T47D (cell line): ENCODE measurements around the gene OR1L8.
"Not testable (repeated sequence)": the region's sequence is repeated elsewhere in the genome, so short reads cannot be mapped to it uniquely, and the experiment has no call there.

Experiments
- DNase-seq, 2 experiments: peaks; one replicate each; pipeline versions ENCODE4 v3.0.0 to v3.0.0-alpha.2; 2011 to 2012; ENCODE audit warnings: low read depth in 1 of 2, low spot score in 1 of 2
- JUND ChIP-seq: IDR thresholded peaks from 2 replicates; pipeline ENCODE4 v1.6.1; 2012; ENCODE audit warnings: low read depth
- in situ Hi-C: cut with HindIII; loops from 2 replicates; pipeline ENCODE4 v1.10.0; 2016; ENCODE audit warnings: low sequenced_read_pairs, low pct_unique_long_range_greater_than_20kb

The OR1L8 gene

DNA sequence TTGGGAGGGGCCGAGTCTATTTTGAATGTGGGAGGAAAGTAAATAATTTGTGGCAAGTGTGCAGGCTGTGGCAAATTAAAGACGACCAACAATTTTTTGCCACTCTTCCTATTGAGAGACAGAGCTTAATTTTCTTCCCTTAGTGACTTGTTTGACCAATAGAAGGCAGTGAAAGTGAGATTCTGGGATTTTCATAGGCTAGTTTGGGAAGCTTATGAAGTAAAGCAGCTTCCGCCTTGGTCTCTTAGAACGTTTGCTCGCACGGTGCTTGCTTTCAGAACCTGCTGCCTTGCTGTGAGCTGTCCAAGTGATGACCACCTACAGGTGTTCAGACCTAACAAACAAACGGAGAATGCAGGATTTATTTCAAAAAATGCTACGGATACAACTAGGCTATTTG, 37.0 kb downstream of the OR1L8 start:
- in situ Hi-C loops, result no loop called here
- peak; percentile 55 to 80 for DNase-seq
- TF ChIP-seq JUND, result no peak

DNA sequence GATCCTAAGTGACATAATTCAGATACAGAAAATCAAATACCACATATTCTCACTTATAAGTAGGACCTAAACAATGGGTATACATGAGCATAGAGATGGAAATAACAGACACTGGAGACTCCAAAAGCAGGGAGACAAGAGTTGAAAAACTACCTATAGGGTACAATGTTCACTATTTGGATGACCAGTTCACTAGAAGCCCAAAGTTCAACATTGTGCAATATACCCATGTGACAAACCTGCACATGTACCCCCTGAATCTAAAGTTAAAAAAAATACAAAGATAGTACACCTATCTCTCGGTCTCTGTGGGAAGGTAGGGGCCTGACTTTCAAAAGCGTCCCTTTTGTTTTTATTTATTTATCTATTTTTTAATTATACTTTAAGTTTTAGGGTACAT, 44.4 kb downstream of the OR1L8 start:
- TF ChIP-seq JUND, result no peak
- in situ Hi-C loops, result no loop called here
- no peak for DNase-seq

DNA sequence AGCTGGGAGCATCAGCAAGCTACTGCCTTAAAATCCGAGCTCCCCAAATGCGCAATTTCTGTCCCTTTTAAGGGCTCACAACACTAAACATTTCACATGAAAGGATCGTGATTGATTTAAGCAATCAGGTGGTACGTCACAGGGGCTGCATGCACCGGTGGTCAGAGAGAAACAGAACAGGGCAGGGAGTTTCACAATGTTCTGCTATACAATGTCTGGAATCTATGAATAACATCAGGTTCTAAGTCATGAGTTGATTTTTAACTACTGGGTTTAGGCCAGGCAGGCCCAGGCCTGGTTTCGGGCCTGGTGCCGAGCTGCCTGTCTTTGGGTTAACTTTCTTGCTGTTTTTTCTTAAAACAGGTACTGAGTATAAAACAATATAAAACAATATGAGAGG, 46.1 kb downstream of the OR1L8 start:
- DNase-seq, in situ Hi-C loops: not testable (repeated sequence)

DNA sequence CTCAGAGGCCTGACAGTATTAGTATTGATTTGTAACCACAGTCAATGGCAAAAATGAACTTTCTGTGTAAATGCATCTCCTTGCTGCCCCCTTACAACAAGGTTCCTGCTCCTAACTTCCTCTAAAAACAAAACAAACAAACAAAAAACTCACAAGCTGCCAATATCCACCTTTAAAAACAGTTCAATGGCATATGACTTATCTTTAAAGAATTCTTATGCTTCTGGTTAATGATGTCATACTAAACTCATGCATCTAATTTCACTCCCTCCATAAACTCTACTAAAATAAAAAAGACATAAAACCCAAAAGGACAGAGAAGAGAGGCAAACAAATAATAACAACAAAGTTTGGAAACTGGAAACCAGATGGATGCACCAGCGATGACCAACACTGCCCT, 47.0 kb downstream of the OR1L8 start:
- no peak for TF ChIP-seq JUND
- in situ Hi-C loops, result no loop called here
- DNase-seq, result no peak

DNA sequence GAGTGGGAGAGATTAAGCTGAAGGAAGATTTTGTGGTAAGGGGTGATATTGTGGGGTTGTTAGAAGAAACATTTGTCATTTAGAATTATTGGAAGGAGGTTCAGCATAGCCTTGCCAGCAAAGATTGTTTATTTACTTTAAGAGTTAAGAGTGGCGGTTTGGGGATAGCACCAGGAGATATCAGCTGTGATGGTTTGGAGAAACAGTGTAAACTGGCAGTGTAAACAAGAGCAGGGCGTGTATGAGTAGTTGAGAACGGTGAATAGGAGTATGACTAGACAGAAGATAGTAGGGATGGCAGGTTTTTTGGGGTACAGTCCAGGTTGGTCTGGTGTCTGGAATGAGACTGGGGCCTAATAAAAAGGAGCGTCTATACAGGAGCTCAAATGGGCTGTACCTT, 52.0 kb downstream of the OR1L8 start:
- DNase-seq, in situ Hi-C loops: not testable (repeated sequence)

DNA sequence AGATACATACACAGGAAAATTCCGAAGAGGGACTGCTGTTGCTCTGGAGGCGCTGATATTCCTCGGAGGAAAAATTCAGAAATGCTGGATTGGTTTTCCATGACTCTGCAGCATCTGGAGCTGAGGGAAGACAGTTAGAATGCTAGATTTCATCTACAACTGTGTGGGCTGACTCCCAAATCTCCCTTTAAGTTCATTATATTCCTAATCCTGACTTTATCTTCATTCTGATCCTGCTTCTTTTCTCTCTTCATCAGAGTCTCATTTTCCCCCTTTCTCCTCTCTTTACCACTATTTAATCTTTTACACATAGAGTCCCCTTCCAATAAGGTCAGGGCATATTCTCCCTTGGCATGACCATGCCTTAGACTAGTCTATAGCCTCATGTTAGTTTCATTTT, 56.0 kb downstream of the OR1L8 start, which contains the start of gene OR1N1:
Gene OR1N1 (minus strand): TSS at position 101 of the 400 bp plus-strand sequence. CDS start 0 bp downstream, at position 101.
- in situ Hi-C loops, result no loop called here
- no peak for TF ChIP-seq JUND
- no peak for DNase-seq

DNA sequence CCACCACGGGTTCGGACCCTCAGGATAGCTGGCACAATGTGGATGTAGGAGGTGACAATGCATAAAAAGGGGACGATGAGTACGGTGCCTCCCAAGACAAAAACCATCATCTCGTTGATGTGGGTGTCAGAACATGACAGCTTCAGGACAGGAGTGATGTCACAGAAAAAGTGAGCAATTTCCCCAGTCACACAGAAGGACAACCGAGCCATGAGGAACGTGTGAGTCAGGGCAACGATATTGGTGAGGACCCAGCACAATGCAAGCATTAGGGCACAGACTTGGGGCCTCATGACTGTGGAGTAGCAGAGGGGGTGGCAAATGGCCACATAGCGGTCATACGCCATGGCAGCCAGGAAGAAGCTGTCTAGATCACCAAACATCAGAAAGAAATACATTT, 56.6 kb downstream of the OR1L8 start:
- no peak for DNase-seq
- in situ Hi-C loops, result no loop called here
- no peak for TF ChIP-seq JUND

DNA sequence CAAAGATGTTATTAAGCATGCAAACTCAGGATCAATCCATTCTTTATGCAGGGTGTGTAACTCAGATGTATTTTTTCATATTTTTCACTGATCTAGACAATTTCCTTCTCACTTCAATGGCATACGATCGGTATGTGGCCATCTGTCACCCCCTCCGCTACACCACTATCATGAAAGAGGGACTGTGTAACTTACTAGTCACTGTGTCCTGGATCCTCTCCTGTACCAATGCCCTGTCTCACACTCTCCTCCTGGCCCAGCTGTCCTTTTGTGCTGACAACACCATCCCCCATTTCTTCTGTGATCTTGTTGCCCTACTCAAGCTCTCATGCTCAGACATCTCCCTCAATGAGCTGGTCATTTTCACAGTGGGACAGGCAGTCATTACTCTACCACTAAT, 63.8 kb downstream of the OR1L8 start:
- no peak for DNase-seq
- in situ Hi-C loops, result no loop called here
- TF ChIP-seq JUND, result no peak

DNA sequence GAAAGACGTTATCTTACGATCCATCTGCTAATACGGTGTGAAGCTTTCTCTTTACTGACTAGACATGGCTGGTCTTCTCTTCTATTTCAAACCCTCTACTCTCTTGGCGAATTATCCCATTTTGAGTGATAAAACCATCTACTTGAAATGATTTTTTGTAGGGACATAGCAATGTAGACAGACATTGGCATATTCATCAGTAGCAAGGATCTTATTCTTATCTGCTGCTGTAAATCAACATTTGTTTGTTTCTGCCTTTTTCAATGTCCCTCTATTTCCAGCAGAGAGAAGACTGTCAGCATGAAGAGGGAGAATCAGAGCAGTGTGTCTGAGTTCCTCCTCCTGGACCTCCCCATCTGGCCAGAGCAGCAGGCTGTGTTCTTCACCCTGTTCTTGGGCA, 64.3 kb downstream of the OR1L8 start, which contains the start of gene OR1J4:
Gene OR1J4 (plus strand): TSS at position 301 of the 400 bp plus-strand sequence. CDS start 0 bp downstream, at position 301.
- in situ Hi-C loops, result no loop called here
- TF ChIP-seq JUND, result no peak
- no peak for DNase-seq

DNA sequence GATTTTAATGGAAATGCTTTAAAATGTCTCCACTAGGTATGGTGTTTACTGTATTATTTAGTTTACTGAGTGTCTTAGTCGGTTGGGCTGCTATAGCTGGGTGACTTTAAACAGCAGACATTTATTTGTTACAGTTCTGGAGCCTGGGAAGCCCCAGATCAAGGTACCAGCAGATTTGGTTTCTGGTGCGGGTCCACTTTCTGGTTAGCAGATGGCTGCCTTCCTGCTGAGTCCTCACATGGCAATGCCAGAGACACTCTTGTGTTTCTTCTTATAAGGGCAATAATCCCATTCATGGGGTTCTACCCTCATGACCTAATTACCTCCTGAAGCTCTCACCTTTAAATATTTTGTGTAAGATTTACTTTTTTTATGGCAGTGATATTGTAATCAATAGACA, 65.0 kb downstream of the OR1L8 start:
- DNase-seq, result no peak
- in situ Hi-C loops, result no loop called here
- no peak for TF ChIP-seq JUND
